T-helper 2 cell treated with Interferon-gamma antibody and Interleukin-4, amounts not matched to agents 5 μg/mL and 100 μg/mL, for 36 hours (primary cell): ENCODE results near the gene MIEN1.
A peak's percentile ranks its signal among the peaks of the same experiment; 100 is the strongest.
"Not testable (repeated sequence)": the region's sequence is repeated elsewhere in the genome, so short reads cannot be mapped to it uniquely, and the experiment has no call there.

Experiments
- DNase-seq: peaks from one replicate; pipeline ENCODE4 v3.0.0; 2021; ENCODE audit warnings: low spot score
- H3K27ac Mint-ChIP-seq: one replicate; pipeline ENCODE4 v1.8.0; 2021; ENCODE audit warnings: mild to moderate bottlenecking, mixed read lengths
- H3K27me3 Mint-ChIP-seq: one replicate; pipeline ENCODE4 v1.8.0; 2021; ENCODE audit warnings: low read depth, mixed read lengths
- H3K36me3 Mint-ChIP-seq: one replicate; pipeline ENCODE4 v1.8.0; 2021; ENCODE audit warnings: low read depth, mixed read lengths
- H3K4me1 Mint-ChIP-seq: one replicate; pipeline ENCODE4 v1.8.0; 2021; ENCODE audit warnings: low read depth, mixed read lengths
- H3K4me3 Mint-ChIP-seq: one replicate; pipeline ENCODE4 v1.8.0; 2022; ENCODE audit warnings: mild to moderate bottlenecking, moderate library complexity, mixed read lengths
- H3K9me3 Mint-ChIP-seq: one replicate; pipeline ENCODE4 v1.8.0; 2021; ENCODE audit warnings: mixed read lengths

The MIEN1 gene, protein sequence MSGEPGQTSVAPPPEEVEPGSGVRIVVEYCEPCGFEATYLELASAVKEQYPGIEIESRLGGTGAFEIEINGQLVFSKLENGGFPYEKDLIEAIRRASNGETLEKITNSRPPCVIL

DNA sequence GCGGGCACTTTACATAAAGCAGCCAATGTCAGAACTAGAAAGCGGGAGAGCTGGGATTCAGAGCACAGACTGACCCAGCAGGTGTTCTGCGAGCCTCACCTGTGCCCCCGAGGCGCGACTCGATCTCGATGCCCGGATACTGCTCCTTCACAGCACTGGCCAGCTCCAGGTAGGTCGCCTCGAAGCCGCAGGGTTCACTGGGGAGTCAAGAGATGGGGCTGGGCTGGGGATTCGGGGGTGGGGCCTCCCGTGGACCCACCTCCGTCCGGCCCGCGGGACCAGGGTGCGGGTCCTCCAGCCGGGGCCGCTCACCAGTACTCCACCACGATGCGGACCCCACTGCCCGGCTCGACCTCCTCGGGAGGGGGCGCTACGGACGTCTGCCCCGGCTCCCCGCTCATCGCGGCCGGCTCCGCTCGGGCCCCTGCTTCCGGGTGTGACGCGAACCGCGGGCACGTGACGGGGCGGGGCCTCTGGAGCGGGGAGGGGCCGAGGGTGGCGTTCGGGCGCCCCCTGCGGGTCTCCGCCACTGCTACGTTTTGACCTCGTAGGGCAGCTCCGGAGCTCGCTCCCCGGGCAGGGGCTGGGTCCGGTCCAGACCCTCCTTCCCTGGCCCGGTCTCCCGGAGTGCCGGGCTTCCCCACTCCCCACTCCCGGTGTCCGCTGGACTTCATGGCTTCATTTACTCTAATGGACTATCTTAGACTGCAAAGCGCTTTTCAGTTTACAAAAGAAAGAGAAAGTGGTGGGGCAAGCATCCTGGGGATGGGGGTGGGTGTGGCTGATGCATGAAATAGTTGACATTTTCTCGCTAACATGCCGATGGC, at the start of gene MIEN1:
Gene MIEN1 (minus strand): TSS at position 438 of the 827 bp plus-strand sequence. CDS start 37 bp downstream, at position 401.
- Mint-ChIP-seq H3K36me3 (peaks cover 27% of the 10 kb centered on the region), H3K4me3 (peak within 1 kb of the TSS; percentile 95), H3K27me3 (peaks cover 5% of the 10 kb centered on the region), H3K27ac (peak within 1 kb of the TSS; percentile 91), H3K9me3 (no peaks in the 10 kb centered on the region), H3K4me1 (peaks cover 6% of the 10 kb centered on the region)
- peak; percentile 91 for DNase-seq

DNA sequence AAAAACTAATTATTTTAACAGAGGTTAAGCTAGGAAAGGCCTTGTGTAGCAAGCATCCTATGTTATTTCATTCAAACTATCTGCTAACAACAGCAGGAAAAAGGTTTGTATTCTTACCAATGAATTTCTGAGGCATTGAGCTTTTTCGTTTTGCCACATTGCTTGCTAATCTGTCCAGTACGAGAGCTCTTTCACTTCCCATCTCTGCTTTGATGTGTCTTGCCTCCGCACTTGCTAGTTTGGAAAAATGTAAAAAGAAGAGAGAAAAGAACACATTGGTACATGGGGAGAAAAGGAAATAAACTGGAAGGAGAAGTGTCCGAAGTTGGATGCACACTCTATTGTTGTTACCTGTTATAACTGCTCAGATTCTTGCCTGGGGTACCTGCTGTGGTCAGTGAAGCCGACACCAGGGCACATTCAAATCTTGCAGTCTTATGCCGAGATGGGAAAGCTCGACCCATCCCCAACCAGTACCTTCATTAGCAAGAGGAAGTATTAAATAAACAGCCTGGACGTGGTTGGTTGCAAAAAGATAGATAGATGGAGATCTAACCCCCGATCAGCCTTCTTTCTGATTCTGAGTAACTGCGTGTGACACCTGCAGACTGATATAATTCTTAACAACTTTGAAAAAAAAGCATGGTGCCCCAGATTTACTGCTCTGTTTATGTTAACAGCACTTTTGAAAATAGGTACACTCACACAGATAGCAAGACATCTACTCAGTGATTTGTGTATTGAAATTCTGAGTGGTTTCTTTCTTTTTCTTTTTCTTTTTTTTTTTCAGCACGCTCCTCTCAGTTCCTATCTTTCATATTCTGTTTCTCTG, 47.4 kb upstream of the MIEN1 start:
- H3K9me3 Mint-ChIP-seq, result no peaks in the 10 kb centered on the region
- DNase-seq, result no peak
- peaks cover 64% of the 10 kb centered on the region for H3K4me1 Mint-ChIP-seq
- H3K27ac Mint-ChIP-seq, result peak overlapping the region; percentile 83
- peaks cover 31% of the 10 kb centered on the region for H3K36me3 Mint-ChIP-seq
- H3K4me3 Mint-ChIP-seq, result peak overlapping the region; percentile 80
- no peaks in the 10 kb centered on the region for H3K27me3 Mint-ChIP-seq

DNA sequence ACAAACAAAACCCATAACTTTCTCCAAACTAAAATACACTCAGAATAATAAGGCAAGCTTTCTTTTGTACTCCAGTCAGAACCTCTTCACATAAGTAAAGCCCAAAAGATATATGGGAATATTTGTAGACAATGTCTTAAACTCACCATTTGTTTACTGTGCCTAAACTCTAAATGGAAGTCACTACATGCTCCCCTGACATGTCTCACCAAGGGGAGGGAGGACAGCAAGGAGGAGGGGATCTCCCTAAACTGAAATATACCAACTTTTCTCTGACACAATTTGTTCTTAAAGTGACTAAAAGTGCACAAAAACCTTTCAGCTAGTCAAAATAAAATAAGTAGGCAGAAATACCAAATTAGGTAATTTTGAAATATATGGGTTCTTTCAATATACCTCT, 45.9 kb upstream of the MIEN1 start:
- H3K27ac Mint-ChIP-seq, result peak overlapping the region; percentile 74
- peak overlapping the region; percentile 80 for H3K4me3 Mint-ChIP-seq
- DNase-seq, result no peak
- peaks cover 65% of the 10 kb centered on the region for H3K4me1 Mint-ChIP-seq
- H3K27me3 Mint-ChIP-seq, result no peaks in the 10 kb centered on the region
- peaks cover 32% of the 10 kb centered on the region for H3K36me3 Mint-ChIP-seq
- H3K9me3 Mint-ChIP-seq, result no peaks in the 10 kb centered on the region

DNA sequence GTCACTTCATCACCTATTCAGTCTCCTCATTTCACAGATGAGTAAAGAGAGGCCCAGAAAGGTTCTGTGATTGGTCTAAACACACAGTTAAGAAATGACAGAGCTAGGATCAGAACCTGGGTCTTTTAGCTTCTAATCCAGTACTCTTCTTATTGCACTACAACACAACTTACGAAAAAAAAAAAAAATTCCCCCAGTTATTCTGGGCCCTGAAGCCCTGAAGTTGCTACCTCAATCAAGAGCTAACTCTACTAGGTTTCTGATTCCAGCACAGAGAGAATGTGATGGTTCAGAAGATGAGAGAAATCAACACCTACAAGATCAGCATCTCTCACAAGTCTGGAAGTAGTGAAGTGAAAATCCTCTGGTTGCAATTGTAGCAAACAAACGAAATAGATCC, 44.7 kb upstream of the MIEN1 start:
- Mint-ChIP-seq H3K4me3 (peak overlapping the region; percentile 33), H3K36me3 (peaks cover 29% of the 10 kb centered on the region)

DNA sequence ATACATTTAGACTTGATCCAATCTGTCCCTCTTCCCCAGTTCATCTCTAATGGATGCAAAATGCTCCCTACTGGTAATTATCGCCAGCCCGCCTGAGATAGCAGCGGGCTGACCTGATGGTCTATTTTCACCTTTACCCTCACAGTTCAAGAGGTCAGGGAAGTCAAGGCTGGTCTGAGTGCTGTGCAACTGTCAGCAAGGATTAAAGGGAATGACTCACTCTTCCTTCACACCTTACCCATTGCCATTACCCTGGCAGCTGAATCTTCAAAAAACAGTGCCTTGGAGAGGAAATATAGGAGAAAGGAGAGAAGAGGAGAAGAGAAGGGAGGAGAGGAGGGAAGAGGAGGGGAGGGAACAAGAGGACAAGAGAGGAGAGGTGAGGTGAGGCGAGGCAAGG, 43.7 kb upstream of the MIEN1 start:
- H3K27ac Mint-ChIP-seq, result peak overlapping the region; percentile 73
- H3K27me3 Mint-ChIP-seq, result no peaks in the 10 kb centered on the region
- no peak for DNase-seq
- H3K36me3 Mint-ChIP-seq, result peaks cover 29% of the 10 kb centered on the region
- H3K4me3 Mint-ChIP-seq, result peak overlapping the region; percentile 66
- H3K9me3 Mint-ChIP-seq, result no peaks in the 10 kb centered on the region
- H3K4me1 Mint-ChIP-seq, result peaks cover 75% of the 10 kb centered on the region

More for the DNA sequence above, 44.7 kb upstream of the MIEN1 start:
- Mint-ChIP-seq H3K4me1 (peaks cover 68% of the 10 kb centered on the region), H3K27me3 (no peaks in the 10 kb centered on the region), H3K9me3 (no peaks in the 10 kb centered on the region), H3K27ac (peak overlapping the region; percentile 1)
- DNase-seq, result no peak

DNA sequence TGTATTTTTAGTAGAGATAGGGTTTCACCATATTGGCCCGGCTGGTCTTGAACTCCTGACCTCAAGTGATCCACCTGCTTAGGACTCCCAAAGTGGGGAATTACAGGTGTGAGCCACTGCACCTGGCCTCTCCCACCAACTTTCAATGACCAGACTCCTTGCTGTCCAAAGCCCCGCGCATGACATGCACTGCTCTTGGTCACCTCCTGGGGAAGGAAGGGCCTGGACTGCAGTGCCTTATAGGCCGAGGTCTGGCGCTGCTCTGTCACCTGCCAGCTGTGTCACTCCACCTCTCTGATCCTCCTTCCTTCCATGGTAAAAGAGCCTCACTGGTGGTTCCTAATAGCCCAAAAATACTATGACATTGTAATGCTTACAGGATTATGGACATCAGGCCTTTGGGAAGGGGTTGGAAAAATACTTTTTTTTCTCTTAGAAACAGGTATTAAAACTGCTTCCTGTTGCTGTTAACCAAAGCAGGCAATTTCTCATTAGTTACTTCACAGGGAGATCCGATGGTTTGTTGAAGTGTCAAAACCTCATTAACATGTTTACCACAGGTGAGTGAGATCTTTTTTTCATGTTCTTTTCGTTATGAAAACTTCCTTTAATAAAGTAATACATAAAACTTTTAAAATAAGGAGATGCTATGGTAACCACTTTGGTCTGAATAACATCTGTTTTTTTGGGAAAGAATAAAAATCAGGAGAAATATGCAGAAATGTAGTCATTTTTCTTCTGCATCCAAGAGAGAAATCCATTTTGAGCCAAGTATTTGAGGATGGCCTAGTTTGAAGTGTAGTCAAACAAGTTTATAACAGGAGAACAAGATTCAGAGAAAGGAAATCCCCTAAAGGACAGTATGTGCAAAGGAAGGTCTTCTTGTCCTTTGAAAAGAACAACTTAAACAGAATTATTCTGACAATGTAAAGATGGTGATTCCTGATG, 42.9 kb upstream of the MIEN1 start:
- Mint-ChIP-seq H3K9me3 (no peaks in the 10 kb centered on the region), H3K36me3 (peaks cover 35% of the 10 kb centered on the region), H3K27ac (peak overlapping the region; percentile 56), H3K4me1 (peaks cover 79% of the 10 kb centered on the region), H3K4me3 (peak overlapping the region; percentile 49), H3K27me3 (no peaks in the 10 kb centered on the region)
- DNase-seq, result no peak

DNA sequence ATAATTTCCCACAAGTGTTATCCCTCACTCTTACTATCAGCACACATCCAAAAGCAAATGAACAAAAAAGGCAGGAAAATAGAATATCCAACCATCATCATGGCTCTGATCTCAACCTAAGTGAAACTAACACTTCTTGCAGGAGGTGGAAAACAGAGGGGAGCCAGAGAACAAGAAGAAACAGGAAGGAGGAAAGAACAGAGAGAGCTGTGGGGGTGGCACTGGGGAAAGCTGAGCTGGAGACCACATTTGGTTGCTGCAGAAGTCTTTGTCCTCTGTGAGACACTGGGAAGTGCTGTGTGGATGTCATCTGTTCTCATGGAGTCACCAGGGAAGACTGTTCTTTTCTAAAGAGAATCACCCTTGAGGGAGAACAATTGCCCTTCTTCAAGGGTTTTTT, 42.1 kb upstream of the MIEN1 start:
- H3K9me3 Mint-ChIP-seq, result no peaks in the 10 kb centered on the region
- H3K4me3 Mint-ChIP-seq, result peak overlapping the region; percentile 52
- no peaks in the 10 kb centered on the region for H3K27me3 Mint-ChIP-seq
- peak overlapping the region; percentile 66 for H3K27ac Mint-ChIP-seq
- no peak for DNase-seq
- peaks cover 40% of the 10 kb centered on the region for H3K36me3 Mint-ChIP-seq
- H3K4me1 Mint-ChIP-seq, result peaks cover 79% of the 10 kb centered on the region

DNA sequence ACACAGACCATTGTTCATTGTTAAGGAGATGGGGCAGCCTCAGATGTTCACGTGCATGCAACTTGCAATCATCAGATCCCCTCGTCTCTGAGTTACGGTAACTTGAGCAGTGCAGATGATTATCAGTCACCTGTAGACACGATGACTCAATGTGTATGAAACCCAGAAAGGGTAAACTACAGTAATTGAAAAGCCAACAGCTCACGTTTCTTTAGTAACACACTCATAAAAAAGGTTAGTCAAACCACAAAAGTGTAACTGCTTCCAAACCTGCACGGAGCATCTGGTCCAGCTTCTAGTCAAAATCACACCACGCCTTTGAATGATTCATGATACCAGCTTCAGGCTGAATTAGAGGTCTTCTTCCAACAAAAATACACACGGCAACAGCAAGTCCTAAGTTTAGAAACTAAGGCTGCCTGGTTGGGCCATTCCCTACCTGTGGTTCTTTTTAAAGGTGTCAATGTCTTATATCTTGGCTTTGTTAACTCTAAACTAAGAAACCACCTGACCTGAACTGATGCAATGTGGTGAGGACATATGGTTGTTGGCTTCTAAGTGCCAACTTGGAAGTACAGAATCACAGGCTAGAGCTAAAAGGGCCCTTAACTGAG, 39.7 kb upstream of the MIEN1 start:
- peak overlapping the region; percentile 82 for H3K27ac Mint-ChIP-seq
- peaks cover 53% of the 10 kb centered on the region for H3K36me3 Mint-ChIP-seq
- peak overlapping the region; percentile 18 for H3K4me3 Mint-ChIP-seq
- H3K27me3 Mint-ChIP-seq, result no peaks in the 10 kb centered on the region
- peak; percentile 79 for DNase-seq
- H3K9me3 Mint-ChIP-seq, result no peaks in the 10 kb centered on the region
- peaks cover 77% of the 10 kb centered on the region for H3K4me1 Mint-ChIP-seq

DNA sequence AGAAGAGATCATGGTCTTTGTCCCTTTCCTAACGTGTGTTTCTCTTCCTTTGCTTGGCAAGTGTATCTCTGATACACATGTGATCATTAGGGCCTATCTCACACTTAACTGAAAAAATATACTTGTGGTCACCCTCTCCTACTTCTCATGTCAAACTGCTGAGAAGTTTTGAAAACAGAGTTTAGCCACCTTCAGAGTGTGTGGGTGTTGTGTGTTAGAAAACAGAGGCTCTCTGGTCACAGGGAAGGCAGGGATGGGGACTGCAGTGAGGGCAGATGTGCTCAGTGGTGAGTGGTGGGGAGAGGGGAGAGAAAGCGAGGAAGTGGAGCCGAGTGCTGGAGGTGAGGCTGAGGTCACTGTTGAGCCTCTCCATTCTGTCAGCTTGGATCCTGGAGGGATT, 36.8 kb upstream of the MIEN1 start:
- peaks cover 61% of the 10 kb centered on the region for H3K4me1 Mint-ChIP-seq
- peaks cover 59% of the 10 kb centered on the region for H3K36me3 Mint-ChIP-seq
- DNase-seq, result no peak
- H3K27ac Mint-ChIP-seq, result peak overlapping the region; percentile 83
- H3K4me3 Mint-ChIP-seq, result peak overlapping the region; percentile 46
- H3K9me3 Mint-ChIP-seq, result no peaks in the 10 kb centered on the region
- H3K27me3 Mint-ChIP-seq, result no peaks in the 10 kb centered on the region

DNA sequence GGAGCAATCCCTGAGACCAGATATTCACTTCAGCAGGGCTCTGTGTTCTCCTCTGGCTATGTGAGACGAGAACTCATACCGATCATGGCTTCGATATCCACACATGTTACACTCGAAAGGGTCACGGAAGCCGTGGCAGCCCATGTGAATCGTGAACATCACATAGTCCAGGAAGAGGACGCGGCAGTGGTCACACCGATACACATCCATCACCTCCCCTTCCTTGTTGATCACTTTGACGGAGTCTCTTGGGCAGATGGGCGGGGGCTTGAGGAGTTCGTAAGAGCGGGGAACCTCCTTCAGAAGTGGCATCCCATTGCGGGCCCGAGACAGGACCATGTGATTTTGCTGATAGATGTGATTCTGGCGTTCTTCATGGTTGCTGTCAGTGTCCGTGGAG, 35.4 kb upstream of the MIEN1 start:
- DNase-seq, result no peak
- peaks cover 49% of the 10 kb centered on the region for H3K4me1 Mint-ChIP-seq
- no peaks in the 10 kb centered on the region for H3K27me3 Mint-ChIP-seq
- no peaks in the 10 kb centered on the region for H3K9me3 Mint-ChIP-seq
- H3K36me3 Mint-ChIP-seq, result peaks cover 59% of the 10 kb centered on the region
- H3K4me3 Mint-ChIP-seq, result no peak overlapping the region
- H3K27ac Mint-ChIP-seq, result no peak overlapping the region

DNA sequence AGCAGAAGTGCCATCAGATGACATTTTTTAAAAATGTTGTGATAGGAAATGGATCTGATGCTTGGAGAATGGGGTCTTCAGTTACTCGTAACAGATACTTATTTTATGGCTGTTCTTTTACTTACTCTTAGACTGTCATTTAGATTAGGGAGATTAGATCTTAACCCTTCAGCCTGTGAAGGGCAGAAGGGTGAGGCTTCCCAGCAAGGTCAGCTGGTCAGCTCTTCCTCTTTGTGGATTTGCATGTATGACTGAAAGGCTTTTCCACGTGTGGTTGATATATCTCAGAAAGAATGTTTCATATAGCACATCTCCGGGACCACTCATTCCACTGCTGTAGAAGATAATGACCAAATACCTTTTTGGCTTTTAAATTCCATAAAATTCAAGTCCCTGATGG, 34.8 kb upstream of the MIEN1 start:
- Mint-ChIP-seq H3K9me3 (no peaks in the 10 kb centered on the region), H3K4me3 (no peak overlapping the region), H3K36me3 (peaks cover 59% of the 10 kb centered on the region), H3K4me1 (peaks cover 43% of the 10 kb centered on the region), H3K27me3 (no peaks in the 10 kb centered on the region), H3K27ac (no peak overlapping the region)
- DNase-seq, result no peak

DNA sequence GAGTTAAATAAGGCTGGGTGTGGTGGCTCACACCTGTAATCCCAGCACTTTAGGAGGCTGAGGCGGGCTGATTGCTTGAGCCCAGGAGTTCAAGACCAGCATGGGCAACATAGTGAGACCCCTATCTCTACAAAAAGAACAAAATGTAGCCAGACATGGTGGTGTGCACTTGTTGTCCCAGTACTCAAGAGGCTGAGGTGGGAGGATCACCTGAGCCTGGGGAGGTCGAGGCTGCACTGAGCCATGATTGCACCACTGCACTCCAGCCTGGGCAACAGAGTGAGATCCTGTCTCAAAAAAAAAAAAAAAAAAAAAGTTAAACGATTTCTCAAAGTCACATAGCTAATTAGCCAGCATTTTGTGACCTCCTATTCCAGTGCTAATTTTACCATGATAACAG, 33.8 kb upstream of the MIEN1 start:
- DNase-seq, H3K27me3 Mint-ChIP-seq, H3K27ac Mint-ChIP-seq, H3K4me3 Mint-ChIP-seq, H3K9me3 Mint-ChIP-seq: not testable (repeated sequence)
- Mint-ChIP-seq H3K4me1 (peaks cover 37% of the 10 kb centered on the region), H3K36me3 (peaks cover 58% of the 10 kb centered on the region)
